Adipocyte (in vitro differentiated cells): ENCODE data around the gene SGSH.

Experiments
- DNase-seq: peaks from one replicate; pipeline ENCODE4 v3.0.0-alpha.2; 2015; ENCODE audit warnings: low read depth
- H3K27me3 ChIP-seq: replicated peaks from 2 replicates; pipeline ENCODE4 v1.7.0; 2013; ENCODE audit warnings: mild to moderate bottlenecking, low read length, moderate library complexity; ENCODE audit not compliant: control insufficient read depth, insufficient read depth
- H3K36me3 ChIP-seq: 2 replicates; pipeline ENCODE4 v1.7.0; 2013; ENCODE audit warnings: low read length, mild to moderate bottlenecking, moderate library complexity; ENCODE audit not compliant: control insufficient read depth, insufficient read depth, severe bottlenecking
- H3K4me1 ChIP-seq: 2 replicates; pipeline ENCODE4 v1.7.0; 2013; ENCODE audit warnings: mild to moderate bottlenecking, low read length, moderate library complexity; ENCODE audit not compliant: control insufficient read depth, insufficient read depth
- H3K4me3 ChIP-seq: 2 replicates; pipeline ENCODE4 v1.7.0; 2013; ENCODE audit warnings: mild to moderate bottlenecking, low read length, moderate library complexity
- H3K9ac ChIP-seq: 2 replicates; pipeline ENCODE4 v1.7.0; 2013; ENCODE audit warnings: mild to moderate bottlenecking, low read length, moderate library complexity
- H3K9me3 ChIP-seq: 2 replicates; pipeline ENCODE4 v1.7.0; 2013; ENCODE audit warnings: mild to moderate bottlenecking, low read length, moderate library complexity; ENCODE audit not compliant: control insufficient read depth

SGSH gene

DNA sequence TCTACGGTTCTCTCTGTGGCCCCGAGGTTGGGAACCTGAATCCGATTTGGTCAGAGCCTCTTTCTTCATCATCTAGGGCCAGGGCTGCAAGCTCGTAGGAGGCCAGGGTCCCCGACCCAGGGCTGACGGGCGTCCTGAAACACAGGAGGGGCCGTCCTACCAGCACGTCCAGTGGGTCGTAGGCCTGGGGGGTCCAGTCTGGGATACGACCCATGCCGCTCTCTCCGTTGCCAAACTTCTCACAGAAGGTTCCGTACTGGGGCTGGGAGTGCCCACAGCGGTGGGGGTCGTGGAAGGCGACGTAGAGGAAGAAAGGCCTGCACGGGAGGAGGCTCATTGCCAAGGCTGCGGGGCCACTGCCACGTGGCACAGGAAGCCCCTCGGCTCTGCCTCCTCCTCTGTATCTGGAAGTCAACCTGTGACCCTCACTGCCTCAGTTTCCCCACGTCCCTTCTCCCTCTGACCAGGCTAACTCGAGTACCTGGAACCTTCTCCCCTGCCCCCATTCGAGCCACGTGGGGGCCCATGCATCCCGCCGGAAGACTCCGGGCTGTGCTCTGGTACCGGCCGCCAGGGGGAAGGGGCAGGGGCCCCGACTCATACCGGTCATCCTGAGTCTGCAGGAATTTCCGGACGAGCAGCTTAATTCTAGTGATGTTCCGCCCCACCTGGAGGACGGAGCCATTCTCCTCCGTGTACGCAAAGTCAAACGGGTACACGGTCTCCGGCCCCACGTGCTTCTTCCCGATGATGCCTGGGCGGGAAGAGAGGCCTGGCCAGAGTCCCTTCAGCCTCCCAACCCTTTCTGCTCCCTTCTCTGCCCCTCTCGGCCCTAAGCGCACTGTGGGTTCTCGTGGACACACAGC, 5.9 kb downstream of the SGSH start:
- no peak overlapping the region for H3K4me3 ChIP-seq
- peaks cover 2% of the 10 kb centered on the region for H3K4me1 ChIP-seq
- H3K36me3 ChIP-seq = peaks cover 66% of the 10 kb centered on the region
- H3K9me3 ChIP-seq = no peaks in the 10 kb centered on the region
- H3K9ac ChIP-seq = no peak overlapping the region
- no peak for DNase-seq
- no peaks in the 10 kb centered on the region for H3K27me3 ChIP-seq

DNA sequence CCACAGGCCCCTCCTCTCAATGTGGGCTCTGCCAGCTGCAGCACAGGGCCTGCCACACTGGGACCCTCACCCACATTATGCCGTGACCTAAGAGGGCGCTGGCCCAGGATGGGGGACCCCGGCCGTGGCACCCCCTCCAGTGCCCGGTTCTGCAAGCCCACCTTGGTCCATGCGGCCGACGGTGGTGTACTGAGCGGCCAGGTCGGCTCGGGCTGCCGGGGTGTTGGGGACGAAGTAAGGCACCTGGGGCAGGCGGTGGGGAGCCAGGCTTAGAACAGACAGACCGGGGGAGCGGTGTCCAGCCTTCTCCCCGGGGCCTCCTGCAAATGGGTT, 6.5 kb downstream of the SGSH start:
- DNase-seq = no peak
- Histone ChIP-seq H3K36me3 (peaks cover 72% of the 10 kb centered on the region), H3K9ac (no peak overlapping the region)

DNA sequence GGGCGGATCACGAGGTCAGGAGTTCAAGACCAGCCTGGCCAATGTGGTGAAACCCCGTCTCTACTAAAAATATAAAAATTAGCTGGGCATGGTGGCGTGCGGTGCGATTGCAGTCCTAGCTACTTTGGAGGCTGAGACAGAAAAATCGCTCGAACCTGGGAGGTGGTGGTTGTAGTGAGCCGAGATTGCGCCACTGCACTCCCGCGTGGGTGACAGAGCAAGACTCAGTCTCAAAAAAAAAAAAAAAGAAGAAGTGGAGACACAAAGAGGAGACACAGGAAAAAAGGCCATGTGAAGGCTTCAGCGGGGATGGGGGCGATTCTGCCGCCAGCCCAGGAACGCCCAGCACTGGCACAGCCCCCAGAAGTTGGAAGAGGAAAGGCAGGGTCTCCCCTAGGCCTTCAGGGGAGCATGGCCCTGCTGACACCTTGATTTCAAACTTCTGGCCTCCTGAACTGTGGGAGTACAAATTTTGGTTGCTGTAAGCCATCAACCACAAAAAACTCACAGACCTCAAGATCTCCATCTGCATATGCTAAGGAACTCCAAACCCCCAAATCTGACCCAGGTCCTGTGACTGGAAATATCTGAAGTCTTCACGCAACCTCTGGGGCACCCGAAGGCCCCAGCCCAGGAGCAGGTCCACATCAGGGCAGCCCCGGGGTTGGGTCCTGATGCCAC, 7.0 kb downstream of the SGSH start:
- Histone ChIP-seq H3K4me1 (no peaks in the 10 kb centered on the region), H3K9me3 (no peaks in the 10 kb centered on the region), H3K9ac (no peak overlapping the region), H3K36me3 (peaks cover 76% of the 10 kb centered on the region), H3K27me3 (no peaks in the 10 kb centered on the region), H3K4me3 (no peak overlapping the region)
- no peak for DNase-seq

More for the DNA sequence above, 6.5 kb downstream of the SGSH start:
- Histone ChIP-seq H3K4me1 (no peaks in the 10 kb centered on the region), H3K27me3 (no peaks in the 10 kb centered on the region), H3K9me3 (no peaks in the 10 kb centered on the region), H3K4me3 (no peak overlapping the region)

DNA sequence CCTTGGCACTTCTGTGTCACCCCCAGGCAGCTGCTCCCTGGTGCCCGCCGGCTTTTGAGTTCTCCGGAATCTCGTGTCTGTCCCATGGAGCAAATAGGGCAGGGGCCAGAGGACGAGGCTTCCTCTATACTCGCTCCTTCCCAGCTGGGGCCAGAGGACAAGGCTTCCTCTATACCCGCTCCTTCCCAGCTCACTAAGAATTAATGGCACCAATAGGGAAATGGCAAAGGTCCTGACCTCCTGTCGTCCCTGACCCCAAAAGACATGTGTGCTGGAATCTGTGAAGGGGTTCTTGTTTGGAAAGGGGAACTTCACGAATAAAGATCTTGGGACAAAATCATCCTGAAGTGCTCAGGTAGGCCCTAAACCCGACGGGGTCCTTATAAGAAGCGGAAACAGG, 7.6 kb downstream of the SGSH start:
- DNase-seq = no peak
- H3K9ac ChIP-seq = no peak overlapping the region
- H3K4me1 ChIP-seq = no peaks in the 10 kb centered on the region
- H3K36me3 ChIP-seq = peaks cover 71% of the 10 kb centered on the region
- no peak overlapping the region for H3K4me3 ChIP-seq
- H3K27me3 ChIP-seq = no peaks in the 10 kb centered on the region
- H3K9me3 ChIP-seq = no peaks in the 10 kb centered on the region

DNA sequence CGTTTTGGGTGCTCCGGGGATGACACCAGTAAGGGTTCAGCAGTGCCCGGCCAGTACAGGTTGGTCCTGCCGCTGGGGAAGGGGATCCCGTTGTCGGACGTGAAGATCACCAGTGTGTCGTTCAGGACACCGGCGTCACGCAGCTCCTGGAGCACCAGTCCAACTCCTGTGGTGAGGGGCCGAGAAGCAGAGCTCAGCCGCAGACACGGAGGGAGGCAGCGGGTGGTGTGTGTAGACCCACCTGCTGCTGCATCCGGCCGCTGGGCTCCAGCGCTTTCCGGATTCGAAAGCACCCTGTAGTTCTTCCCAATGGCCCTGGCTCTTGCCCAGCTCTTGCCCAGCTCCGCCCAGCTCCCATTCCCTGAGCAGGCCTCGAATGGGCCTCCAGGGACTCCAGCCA, 8.0 kb downstream of the SGSH start:
- no peaks in the 10 kb centered on the region for H3K27me3 ChIP-seq
- DNase-seq = no peak
- no peak overlapping the region for H3K9ac ChIP-seq
- H3K9me3 ChIP-seq = no peaks in the 10 kb centered on the region
- H3K4me3 ChIP-seq = no peak overlapping the region
- H3K4me1 ChIP-seq = no peaks in the 10 kb centered on the region
- H3K36me3 ChIP-seq = peaks cover 67% of the 10 kb centered on the region

DNA sequence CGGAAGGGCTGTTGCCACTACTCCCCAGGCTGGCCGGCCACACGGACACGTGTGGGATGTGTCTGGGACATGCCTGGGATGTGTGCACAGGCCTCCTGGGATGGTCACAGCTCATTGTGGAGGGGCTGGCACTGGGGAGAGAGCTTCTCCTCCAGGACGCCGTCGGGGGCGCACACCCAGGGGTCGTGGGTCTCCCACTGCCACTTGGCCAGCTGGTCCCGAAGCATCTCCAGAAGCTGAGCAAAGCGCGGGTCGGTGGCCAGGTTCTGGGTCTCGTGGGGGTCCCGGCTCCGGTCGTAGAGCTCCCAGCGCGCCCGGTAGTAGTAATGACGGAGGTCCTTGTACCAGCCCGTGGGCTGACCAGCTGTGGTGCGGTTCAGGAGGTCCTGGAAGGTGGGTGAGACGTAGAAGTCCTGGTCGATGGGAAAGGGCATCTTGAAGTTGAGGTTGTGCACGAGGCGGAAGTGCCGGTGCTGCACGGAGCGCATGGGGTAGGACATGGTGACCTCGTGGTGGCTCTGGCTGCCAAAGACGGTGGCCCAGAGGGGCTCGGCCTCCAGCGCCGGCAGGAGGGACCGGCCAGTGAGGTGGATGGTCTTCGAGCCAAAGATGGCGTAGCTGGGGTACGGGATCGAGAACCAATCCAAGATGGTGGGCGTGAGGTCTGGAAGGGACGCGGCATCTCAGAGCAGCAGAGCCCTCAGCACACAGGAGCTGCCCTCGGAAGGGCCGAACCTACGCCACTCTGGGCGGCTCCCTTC, 9.6 kb downstream of the SGSH start:
- DNase-seq = no peak
- no peak overlapping the region for H3K9ac ChIP-seq
- H3K36me3 ChIP-seq = peaks cover 59% of the 10 kb centered on the region
- no peaks in the 10 kb centered on the region for H3K27me3 ChIP-seq
- H3K9me3 ChIP-seq = no peaks in the 10 kb centered on the region
- no peaks in the 10 kb centered on the region for H3K4me1 ChIP-seq
- H3K4me3 ChIP-seq = no peak overlapping the region

DNA sequence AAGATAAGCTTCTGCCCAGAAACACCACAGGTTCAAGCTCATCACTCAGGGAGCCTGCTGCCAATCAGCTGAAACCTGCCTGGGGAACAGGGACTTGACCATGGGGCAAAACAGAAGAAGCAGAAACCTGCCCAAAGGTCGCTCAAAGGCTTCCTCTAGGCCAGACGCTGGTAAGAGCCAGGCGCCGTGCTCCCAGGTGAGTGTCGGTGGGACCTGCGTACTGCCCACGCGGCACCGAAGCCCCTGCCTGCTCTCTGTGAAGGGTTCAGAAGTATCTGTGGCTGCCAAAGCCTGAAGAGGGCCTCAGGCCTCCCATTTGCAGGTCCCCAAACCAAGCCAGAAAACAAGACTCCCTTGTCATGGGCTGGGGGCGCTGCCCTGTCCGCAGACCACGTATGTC, 10.4 kb downstream of the SGSH start:
- Histone ChIP-seq H3K4me1 (no peaks in the 10 kb centered on the region), H3K9ac (no peak overlapping the region), H3K36me3 (peaks cover 54% of the 10 kb centered on the region), H3K27me3 (no peaks in the 10 kb centered on the region), H3K4me3 (no peak overlapping the region), H3K9me3 (no peaks in the 10 kb centered on the region)
- DNase-seq = no peak

DNA sequence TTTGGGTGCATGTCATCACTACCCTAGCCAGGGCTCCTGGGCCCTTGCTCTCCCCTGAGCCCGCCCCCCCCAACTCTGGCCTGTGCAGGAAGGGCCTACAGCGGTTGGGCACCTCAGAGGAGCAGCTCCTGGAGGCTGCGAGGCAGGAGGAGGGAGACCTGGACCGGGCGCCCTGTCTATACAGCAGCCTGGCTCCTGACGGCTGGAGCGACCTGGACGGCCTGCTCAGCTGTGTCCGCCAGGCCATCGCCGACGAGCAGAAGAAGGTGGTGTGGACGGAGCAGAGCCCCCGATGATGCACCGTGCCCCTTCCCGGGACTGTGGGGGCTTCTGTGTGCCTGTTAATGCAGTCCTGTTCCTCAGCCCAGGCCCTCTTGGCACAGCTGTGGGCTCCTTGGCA, 12.1 kb downstream of the SGSH start:
- no peaks in the 10 kb centered on the region for H3K9me3 ChIP-seq
- no peak overlapping the region for H3K9ac ChIP-seq
- H3K36me3 ChIP-seq = peaks cover 44% of the 10 kb centered on the region
- no peaks in the 10 kb centered on the region for H3K27me3 ChIP-seq
- H3K4me3 ChIP-seq = no peak overlapping the region
- no peak for DNase-seq
- H3K4me1 ChIP-seq = no peaks in the 10 kb centered on the region

DNA sequence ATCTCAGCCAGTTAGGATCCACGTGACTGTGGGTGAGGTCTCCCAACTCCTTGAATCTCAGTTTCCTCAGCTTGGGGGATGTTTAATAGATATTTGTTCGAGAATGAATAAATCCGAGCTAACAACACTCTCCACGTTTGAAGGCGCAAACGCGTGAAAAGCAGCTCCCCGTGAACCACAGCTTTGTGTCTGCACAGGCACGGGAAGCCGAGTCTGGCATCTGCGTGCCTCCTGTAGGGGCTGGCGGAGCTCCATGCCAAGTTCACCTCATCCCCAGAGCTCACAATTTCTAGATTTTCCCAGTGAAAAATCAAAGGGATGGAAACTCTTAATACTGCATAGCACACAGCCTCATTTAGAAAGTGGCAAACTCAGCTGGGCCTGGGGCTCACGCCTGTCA, 14.3 kb downstream of the SGSH start:
- Histone ChIP-seq H3K9ac (no peak overlapping the region), H3K4me3 (no peak overlapping the region), H3K27me3 (no peaks in the 10 kb centered on the region), H3K36me3 (peaks cover 28% of the 10 kb centered on the region), H3K9me3 (no peaks in the 10 kb centered on the region), H3K4me1 (no peaks in the 10 kb centered on the region)
- DNase-seq = no peak

DNA sequence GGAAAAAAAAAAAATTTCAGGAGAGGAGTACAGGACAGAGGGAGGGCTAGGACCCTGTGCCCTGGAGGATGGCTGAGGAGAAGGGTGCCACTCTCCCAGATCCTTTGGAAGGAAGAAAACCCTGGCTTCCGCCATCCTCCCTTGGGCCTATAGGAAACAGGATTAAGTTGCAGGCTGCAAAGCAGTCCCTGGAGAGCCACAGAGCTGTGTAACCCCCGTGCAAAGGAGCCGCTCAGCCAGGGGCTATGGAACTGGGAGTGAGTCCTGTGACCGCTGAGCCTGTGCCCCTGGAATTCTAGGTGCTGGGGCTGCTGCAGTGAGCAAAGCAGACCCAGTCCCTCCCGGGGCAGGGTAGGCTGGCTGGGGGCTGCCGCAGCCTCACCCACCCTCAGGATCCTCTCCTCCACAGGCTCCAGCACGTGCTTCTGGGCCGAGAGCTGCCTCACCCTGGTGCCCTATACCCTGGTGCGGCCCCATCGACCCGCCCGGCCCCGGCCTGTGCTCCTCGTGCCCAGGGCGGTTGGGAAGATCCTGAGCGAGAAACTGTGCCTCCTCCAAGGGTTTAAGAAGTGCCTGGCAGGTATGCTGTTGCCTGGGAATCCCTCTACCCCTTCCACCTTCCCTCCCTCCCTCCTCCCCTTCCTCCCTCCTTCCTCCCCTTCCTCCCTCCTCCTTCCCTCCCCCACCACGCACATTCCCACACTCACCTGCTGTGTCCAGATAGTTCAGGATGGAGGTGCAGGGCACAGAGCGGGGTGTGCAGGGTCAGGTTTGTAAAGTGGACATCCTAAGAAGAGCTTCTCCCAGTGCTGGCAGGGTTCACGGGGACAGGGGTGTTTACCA, 15.3 kb downstream of the SGSH start:
- no peaks in the 10 kb centered on the region for H3K27me3 ChIP-seq
- no peaks in the 10 kb centered on the region for H3K4me1 ChIP-seq
- DNase-seq = no peak
- no peak overlapping the region for H3K9ac ChIP-seq
- no peaks in the 10 kb centered on the region for H3K9me3 ChIP-seq
- no peak overlapping the region for H3K4me3 ChIP-seq
- H3K36me3 ChIP-seq = peaks cover 18% of the 10 kb centered on the region
